Measurements from ENCODE around the gene MYO6.

DNA sequence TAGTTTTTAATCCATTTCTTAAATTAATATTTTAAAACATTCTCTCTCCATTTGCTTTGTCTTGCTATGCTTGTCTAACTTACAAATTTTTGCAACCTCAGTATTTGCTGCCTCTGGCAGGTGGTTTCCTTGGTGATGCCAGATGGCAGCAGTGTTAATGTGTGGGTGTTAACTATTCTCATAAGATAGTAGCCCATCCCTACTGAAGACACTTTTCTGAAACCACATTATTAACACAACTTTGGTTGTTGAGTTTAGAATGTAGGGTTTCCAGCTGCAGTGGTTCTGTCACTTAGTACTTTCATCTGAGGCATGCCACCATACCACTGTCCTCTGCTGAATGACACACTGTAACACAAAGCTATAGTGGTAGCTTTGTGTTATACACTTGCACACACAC lies 75.1 kb downstream of the MYO6 start:
- TF ChIP-seq, protein P1, sequence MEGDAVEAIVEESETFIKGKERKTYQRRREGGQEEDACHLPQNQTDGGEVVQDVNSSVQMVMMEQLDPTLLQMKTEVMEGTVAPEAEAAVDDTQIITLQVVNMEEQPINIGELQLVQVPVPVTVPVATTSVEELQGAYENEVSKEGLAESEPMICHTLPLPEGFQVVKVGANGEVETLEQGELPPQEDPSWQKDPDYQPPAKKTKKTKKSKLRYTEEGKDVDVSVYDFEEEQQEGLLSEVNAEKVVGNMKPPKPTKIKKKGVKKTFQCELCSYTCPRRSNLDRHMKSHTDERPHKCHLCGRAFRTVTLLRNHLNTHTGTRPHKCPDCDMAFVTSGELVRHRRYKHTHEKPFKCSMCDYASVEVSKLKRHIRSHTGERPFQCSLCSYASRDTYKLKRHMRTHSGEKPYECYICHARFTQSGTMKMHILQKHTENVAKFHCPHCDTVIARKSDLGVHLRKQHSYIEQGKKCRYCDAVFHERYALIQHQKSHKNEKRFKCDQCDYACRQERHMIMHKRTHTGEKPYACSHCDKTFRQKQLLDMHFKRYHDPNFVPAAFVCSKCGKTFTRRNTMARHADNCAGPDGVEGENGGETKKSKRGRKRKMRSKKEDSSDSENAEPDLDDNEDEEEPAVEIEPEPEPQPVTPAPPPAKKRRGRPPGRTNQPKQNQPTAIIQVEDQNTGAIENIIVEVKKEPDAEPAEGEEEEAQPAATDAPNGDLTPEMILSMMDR (IDR thresholded peaks at IDR 0.05) = no peak
- no peak for TF ChIP-seq POLR2A (IDR thresholded peaks at IDR 0.05)
